RPMI8226 (cell line): Measurements from ENCODE around the gene TTC3.

ENCODE experiments used
- DNase-seq: peaks from one replicate; pipeline ENCODE4 v3.0.0-alpha.2; 2015

TTC3 gene

GRCh38 chr21:37159053-37159776 lies 86.2 kb downstream of the TTC3 start:
- DNase-seq: no peak

DNA sequence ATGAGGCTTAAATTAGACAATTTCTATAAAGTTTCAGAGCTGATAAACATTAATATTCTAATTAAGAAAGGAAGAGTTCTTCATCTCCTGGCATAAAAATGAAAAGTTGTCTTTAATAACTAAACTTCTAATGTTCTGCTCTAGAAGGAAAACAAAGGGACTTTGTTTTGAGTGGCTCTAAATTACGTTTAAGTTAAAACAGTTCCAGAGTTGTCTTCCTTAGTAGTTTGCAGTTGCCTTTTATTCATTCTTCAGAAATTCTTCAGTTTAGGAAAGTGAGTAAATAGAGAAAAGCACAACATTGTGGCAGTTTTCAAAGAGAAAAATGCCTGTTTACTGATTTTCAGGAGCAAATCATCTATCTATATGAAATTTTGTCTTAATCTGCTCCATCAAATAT lies 86.9 kb downstream of the TTC3 start:
- DNase-seq: no peak

- DNase-seq: no peak
These were observed 91.7 kb downstream of the TTC3 start for GRCh38 chr21:37164742-37165141.

DNA sequence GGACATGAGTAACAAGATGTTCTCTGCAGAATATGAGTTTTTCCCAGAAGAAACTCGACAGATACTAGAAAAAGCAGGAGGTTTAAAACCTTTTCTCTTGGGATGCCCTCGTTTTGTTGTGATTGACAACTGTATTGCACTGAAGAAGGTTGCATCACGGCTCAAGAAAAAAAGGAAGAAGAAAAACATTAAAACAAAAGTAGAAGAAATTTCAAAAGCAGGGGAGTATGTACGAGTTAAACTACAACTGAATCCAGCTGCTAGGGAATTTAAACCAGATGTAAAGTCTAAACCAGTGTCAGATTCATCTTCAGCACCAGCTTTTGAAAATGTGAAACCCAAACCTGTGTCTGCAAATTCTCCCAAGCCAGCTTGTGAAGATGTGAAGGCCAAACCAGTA lies 92.5 kb downstream of the TTC3 start:
- no peak for DNase-seq

DNA sequence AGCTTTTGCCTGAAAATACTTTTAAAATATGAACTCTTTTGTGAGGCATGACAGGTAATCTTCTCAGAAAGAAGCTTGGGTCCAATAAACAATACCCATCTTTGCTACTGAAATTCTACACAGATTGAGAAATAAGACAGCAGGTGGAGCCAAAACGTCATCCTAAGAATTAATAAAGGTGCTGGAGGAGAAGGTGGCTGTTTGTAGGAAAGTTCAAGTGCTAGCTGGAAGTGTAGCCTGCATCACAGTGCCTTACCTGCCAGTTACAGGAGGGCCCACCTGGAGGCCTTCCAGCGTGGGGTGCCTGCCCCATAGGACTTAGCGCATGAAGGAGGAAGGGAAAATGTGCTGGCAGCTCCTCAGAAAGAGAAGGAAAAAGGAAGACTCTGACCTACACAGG lies 93.7 kb downstream of the TTC3 start:
- DNase-seq: peak; percentile 18

GRCh38 chr21:37168666-37169065 lies 95.6 kb downstream of the TTC3 start:
- no peak for DNase-seq

DNA sequence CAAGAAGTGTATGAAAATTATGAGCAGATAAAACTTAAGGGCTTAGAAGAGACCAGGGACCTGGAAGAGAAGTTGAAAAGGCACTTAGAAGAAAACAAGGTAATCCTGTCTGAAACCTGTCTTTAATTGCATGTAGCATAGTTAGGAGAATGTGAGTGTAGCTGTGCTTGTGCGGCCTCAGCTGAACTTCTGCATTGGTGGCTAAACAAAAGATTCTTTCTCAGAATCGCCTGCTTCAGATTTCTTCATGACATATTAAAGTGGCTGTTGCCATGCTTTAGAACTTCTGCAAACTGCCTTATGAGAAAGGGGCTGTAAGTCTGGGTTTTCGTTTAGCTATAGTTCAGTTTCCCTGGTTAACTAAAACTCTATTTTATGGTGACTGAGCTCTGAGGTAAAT lies 99.6 kb downstream of the TTC3 start:
- no peak for DNase-seq

GRCh38 chr21:37176716-37177115 lies 103.7 kb downstream of the TTC3 start:
- DNase-seq: no peak

GRCh38 chr21:37181059-37181458 lies 108.0 kb downstream of the TTC3 start:
- DNase-seq: no peak

DNA sequence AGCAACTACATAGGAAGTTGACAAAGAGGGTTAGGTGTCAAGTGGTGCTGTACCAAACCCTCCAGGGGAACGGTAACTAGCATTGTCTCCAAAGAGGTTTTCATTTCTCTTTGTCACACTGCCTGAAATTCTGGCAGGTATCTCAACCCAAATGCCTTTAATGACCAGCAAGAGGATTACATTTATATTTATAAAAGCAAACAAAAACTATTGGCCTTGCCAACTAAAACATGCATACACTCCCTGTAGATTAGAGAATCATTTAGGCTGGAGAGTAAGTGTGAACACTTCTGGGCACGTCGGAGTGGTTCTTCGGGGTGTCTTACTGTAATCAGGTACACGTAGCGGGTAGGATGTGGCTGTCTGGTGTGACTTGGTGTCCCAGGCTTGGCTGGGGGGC lies 109.2 kb downstream of the TTC3 start:
- no peak for DNase-seq

DNA sequence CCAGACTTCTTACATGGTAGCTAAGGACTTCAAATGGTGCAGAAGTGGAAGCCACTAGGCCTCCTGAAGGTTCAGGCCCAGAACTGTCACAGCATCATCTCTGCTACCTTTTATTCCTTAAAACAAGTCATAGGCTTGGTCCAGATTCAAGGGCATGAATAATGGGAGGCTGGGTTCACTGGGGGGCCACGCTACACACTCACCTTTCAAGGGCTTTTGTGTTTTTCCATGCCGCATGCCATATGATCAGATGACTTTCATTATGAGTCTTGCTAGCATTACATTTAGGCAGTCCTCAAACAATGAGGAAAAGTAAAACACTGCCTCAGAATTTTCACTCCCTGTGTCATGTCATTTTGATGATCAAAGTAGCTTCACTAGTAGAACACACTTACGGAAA lies 110.7 kb downstream of the TTC3 start:
- no peak for DNase-seq

- no peak for DNase-seq
These were observed 111.9 kb downstream of the TTC3 start for GRCh38 chr21:37184784-37185593.

- DNase-seq: no peak
These were observed 113.9 kb downstream of the TTC3 start for GRCh38 chr21:37186983-37187382.

DNA sequence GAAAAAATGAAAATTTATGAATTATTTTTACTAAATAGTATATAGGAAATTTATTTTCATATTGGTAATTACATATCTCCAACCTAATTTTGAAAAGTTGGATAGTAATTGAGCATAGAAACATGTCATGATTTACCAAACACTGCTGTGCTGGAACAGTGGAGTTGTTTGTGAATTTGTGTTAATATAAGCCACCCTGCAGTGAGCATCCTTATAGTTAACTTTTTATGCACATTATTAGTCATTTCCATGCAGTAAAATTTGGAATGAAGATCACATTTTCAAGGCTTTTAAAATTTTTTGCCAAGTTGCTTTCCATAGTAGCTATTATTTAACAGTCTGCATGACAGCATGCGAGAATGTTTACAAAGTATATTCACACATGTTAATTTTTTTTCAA lies 115.8 kb downstream of the TTC3 start:
- no peak for DNase-seq

DNA sequence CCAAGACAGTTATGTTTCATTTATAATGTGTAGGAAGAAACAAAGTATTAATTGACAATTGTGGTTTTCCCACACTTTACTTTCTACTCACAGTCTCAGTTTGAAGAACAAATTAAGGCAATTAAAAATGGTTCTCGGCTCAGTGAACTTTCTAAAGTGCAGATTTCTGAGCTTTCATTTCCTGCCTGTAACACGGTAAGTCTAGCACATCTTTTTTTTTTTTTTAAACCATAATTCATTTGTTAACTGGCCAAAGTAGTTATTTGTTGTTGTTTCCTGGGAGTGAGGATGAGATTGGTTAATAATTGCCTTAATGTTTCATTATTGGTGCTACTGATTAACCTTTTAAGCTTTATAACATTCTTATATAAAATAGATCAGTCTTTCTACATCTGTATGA lies 119.0 kb downstream of the TTC3 start:
- DNase-seq: no peak

- DNase-seq: no peak
These were observed 120.0 kb downstream of the TTC3 start for GRCh38 chr21:37193006-37193405.

DNA sequence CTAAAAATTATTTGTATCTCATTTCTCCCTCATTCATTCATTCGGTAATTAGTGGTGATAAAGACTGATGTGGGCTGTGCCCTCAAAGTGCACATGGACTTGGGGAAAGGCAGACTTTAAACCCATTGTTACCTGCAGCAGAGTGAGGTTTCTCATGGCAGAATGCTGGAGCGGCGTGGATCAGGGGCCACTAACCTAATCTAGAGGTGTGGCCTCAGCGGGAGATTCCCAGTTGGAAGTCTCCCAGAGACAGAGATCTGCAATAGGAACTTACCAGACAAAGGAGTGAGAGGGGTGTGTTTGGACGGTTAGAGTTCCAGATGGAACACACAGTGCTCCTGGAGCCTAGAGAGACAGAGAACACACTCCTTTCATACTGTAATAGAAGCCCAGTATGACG lies 120.6 kb downstream of the TTC3 start:
- no peak for DNase-seq

DNA sequence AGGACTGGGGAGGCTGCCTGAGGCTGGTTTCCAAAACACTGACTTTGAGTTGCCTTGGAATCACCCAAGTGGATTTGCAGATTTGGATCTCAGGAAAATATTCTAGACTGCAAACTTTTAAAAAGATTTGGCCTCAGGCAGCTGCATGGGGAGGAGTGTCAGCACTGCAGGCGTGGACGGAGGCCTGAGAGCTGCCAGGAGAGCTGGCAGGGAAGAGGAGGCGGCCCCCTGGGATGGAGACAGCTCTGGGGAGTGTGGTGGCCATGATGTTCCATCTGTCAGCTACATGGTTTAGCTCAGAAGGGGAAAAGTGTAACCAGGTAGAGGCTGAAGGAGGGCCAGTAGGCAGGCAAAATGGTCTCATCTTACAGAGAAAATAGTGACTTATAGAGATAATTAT lies 122.0 kb downstream of the TTC3 start:
- no peak for DNase-seq

DNA sequence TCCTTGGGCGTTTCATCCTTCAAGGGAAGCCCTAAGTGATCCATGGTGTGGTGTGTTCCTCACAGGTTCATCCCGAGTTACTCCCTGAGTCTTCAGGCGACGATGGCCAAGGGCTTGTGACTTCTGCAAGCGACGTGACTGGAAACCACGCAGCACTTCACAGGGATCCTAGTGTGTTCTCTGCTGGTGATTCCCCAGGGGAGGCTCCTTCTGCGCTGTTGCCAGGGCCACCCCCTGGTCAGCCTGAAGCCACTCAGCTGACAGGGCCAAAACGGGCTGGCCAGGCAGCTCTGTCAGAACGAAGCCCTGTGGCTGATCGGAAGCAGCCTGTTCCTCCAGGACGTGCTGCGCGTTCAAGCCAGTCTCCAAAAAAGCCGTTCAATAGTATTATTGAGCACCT lies 122.6 kb downstream of the TTC3 start:
- DNase-seq: no peak

DNA sequence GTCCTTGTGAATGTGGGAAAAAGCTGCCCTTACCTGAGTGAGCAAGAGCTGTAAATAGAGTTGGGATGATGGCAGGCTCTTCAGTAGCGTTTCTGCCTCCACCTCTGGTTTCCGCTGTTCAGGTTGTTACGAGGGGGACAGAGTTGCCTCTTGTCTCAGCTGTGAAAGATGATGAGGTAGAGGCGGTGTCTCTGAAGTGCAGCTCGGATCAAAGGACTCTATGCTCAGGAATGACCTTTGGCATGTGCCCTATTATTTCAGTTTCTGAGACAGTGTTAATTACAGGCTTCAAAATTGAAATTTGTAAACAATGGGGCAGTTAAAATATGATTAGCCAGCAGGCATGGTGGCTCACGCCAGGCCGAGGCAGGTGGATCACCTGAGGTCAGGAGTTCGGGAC lies 123.8 kb downstream of the TTC3 start:
- DNase-seq: no peak

- no peak for DNase-seq
These were observed 124.7 kb downstream of the TTC3 start for GRCh38 chr21:37197746-37198145.

- DNase-seq: no peak
These were observed 126.2 kb downstream of the TTC3 start for GRCh38 chr21:37199057-37199924.

GRCh38 chr21:37200641-37201480 lies 127.8 kb downstream of the TTC3 start:
- DNase-seq: no peak
